ENCODE results near the gene ARID1B.
A peak's percentile ranks its signal among the peaks of the same experiment; 100 is the strongest.

ARID1B gene

DNA sequence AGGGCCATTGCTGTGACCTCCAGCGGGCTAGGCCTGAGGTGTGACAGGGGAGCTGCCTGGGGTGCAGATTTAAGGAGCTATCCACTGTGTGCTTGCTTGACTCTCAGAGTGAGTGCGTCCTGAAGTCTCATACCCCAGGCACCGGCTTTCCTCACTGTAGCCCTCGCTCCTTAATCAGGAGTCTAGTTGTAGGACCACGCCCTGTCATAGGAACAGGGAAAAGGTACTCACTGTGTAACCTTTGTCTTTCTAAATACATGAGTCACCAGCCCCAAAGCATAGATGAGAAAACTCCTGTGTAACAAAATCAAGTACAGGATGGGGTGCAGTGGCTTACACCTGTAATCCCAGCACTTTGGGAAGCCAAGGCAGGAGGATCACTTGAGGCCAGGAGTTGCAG lies 404.5 kb downstream of the ARID1B start:
- DNase-seq (ENCODE audit: low read depth in 2 of 2), result no peak

DNA sequence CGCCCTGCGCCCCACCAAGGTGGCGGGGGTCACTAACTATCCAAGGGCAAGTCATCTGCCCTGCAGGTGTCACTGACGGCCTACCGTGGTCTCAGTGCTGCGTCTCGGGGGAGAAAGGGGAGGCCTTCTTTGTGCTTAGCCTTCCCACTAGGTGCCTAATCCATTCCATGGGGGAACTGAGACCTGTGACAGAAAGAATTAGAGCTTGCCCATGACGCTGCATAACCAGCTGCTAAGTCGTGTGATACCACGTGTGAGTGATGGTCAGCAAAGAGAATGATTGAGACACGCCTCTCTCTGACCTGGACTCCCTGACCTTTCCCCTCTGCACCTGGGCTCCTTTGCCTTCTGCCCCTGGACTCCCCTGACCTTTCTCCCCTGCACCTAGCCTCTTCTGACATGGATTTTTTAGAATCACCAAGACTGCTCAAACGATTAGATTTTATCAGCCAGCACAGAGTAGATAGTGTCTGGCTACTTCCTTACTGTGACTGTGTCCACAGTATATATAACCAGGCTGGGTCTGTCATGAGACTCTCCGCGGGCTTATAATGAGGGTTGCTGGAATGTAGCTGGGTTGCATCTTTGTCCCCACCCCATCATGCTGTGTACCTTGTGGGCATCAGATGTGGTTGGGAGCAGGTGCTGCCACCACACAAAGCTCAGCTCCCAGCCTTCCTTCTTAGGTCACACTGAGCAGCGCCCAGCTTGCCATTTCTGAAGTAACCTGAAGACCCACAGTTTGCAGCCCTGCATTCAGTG lies 405.5 kb downstream of the ARID1B start:
- DNase-seq (ENCODE audit: low read depth in 2 of 2), result no peak

- peak; percentile 43 to 47 for DNase-seq (ENCODE audit: low read depth in 2 of 2)
These were observed 407.2 kb downstream of the ARID1B start for GRCh38 chr6:157184202-157185015.

- no peak for DNase-seq (ENCODE audit: low read depth in 2 of 2)
These were observed 408.0 kb downstream of the ARID1B start for GRCh38 chr6:157185171-157185570.

- DNase-seq (ENCODE audit: low read depth in 2 of 2), result no peak
These were observed 408.8 kb downstream of the ARID1B start for GRCh38 chr6:157185986-157186385.

DNA sequence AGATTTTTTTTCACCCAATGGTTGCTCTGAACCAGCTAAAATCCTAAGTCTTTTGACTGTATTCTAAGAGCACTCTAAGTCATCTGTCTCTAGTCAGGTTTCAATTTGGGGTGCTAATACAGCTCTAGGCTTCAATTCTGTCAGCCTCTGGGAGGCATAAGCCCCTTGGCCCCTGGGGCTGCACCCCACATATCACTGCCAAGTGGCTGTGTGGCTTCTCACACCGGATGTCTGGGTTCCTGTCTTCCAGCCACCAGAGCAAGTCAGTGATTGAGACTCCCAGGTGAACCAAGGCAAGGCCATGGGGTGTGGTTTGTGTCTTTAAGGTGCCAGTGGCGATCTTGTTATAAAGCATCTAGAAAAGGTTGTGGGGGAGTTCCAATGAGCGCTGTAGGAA lies 409.6 kb downstream of the ARID1B start:
- no peak for DNase-seq (ENCODE audit: low read depth in 2 of 2)

- no peak for DNase-seq (ENCODE audit: low read depth in 2 of 2)
These were observed 410.3 kb downstream of the ARID1B start for GRCh38 chr6:157187182-157188083.

- no peak for DNase-seq (ENCODE audit: low read depth in 2 of 2)
These were observed 411.0 kb downstream of the ARID1B start for GRCh38 chr6:157188213-157188612.

DNA sequence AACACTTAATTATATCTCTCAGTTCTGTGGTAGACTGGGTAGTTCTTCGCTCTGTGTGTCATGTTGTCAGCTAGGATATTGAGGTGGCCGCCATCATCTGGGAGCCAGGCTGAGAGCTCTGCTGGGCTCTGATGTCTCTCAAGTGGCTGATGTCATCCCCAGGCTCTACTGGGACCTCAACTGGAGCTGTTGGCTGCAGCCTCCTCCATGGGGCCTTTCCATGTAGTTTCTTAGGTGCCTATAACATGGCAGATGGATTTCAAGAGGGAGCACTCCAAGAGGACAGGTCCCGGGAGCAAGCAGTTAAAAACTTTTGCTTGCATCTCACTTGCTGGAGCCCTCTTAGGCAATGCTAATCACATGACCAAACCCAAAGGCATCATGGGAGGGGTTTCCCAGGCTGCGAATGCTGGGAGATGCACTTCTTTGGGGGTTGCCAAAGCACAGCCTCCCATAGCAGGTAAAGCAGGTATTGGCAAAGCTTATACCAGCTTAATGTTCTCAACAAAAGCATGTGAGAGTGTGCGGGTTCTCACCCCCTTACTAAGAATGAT lies 416.3 kb downstream of the ARID1B start:
- no peak for DNase-seq (ENCODE audit: low read depth in 2 of 2)

GRCh38 chr6:157194110-157194509 lies 416.9 kb downstream of the ARID1B start:
- no peak for DNase-seq (ENCODE audit: low read depth in 2 of 2)

DNA sequence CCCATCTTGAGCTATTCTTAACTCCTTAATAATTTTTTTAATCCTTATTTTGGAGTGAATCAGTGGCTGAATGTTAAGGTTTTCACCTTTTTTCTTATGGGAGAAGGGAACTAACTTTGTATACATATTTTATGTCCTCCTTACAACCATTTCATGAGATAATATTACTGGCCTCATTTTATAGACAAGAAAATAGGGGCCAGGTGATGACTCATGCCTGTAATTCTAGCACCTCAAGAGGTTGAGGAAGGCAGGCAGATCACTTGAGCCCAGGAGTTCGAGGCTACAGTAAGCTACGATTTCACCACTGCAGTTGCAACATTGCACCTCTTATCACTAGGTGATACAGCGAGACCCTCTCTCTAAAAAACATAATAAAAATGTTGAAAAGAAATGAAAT lies 417.5 kb downstream of the ARID1B start:
- DNase-seq (ENCODE audit: low read depth in 2 of 2), result no peak

GRCh38 chr6:157196391-157196790 lies 419.2 kb downstream of the ARID1B start:
- DNase-seq (ENCODE audit: low read depth in 2 of 2), result no peak

DNA sequence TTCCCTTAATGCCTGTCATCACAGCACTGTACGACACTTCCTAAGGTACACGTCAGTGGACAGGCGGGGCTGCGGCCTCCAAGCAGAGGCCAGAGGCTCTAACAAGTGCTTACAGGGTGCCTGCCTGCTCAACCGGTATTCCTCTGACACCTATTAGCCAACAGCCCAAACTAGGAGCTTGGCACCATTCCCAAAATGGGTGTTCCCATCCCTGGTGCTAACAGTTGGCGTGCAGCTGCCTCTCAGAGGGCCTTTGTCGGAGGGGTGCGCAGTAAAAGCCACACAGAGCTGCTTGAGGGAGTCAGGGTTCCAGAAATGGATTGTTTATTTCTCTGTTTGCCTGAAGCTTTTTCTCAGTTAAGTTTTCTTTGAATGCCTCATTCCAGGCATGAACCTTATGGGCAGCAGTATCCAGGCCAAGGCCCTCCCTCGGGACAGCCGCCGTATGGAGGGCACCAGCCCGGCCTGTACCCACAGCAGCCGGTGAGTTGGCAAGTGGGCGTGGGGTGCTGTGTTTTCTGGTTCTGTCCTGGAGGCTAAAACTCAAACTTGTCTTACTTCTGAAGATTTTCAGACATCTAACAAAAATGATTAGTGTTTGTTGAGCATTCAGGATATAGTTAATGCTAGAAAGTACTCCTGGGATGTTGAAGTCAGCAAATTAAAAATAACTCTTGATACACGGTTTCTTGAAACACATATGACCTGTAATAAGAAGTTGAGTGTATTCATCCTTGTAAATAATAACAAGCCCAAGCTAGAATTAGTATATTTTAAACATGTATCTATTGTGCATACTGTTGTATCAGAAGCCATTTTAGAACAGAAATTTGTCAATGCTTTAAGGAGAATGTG lies 421.5 kb downstream of the ARID1B start:
- DNase-seq (ENCODE audit: low read depth in 2 of 2), result no peak

DNA sequence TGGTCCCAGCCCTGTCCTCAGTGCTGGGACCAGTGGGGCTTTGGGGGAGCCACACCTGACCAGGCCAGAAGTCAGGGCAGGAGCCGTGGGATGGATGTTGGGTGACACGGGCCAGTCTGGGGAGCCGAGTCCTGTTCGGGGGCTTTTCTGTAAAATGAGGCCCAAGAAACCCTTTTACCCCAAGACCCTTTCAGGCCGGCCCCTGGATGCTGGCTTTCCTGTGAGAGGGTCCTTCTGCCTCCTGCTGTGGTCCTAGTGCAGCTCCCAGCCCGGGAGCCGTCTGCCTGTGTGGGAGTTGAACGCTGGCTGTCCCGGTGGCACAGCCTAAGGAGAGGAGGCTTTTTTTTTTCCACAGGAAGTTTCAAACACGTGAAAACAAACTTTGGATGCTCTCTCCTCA lies 422.9 kb downstream of the ARID1B start:
- no peak for DNase-seq (ENCODE audit: low read depth in 2 of 2)

GRCh38 chr6:157200611-157201010 lies 423.4 kb downstream of the ARID1B start:
- no peak for DNase-seq (ENCODE audit: low read depth in 2 of 2)

DNA sequence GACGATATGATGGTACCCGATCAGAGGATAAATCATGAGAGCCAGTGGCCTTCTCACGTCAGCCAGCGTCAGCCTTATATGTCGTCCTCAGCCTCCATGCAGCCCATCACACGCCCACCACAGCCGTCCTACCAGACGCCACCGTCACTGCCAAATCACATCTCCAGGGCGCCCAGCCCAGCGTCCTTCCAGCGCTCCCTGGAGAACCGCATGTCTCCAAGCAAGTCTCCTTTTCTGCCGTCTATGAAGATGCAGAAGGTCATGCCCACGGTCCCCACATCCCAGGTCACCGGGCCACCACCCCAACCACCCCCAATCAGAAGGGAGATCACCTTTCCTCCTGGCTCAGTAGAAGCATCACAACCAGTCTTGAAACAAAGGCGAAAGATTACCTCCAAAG lies 423.9 kb downstream of the ARID1B start:
- no peak for DNase-seq (ENCODE audit: low read depth in 2 of 2)

DNA sequence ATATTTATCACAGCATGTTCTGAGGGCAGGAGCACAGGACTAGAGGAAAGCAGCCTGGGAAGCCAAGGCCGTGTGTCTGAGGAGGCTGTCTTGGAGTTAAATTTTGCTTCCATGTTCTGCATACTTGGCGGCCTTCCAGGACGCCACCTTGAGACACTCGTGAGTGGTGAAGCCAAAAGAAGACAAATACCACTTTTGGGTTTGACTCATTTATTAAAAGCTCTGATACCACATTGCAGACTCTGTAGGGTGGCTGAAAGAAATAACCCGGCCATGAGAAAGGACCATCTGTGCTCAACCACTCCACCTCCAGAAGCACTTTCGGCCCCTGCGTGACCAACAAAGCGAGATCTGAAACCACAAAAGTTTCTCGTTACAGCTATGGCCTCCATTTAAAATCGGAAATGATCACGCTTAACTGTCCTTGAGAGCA lies 426.1 kb downstream of the ARID1B start:
- DNase-seq (ENCODE audit: low read depth in 2 of 2), result no peak

DNA sequence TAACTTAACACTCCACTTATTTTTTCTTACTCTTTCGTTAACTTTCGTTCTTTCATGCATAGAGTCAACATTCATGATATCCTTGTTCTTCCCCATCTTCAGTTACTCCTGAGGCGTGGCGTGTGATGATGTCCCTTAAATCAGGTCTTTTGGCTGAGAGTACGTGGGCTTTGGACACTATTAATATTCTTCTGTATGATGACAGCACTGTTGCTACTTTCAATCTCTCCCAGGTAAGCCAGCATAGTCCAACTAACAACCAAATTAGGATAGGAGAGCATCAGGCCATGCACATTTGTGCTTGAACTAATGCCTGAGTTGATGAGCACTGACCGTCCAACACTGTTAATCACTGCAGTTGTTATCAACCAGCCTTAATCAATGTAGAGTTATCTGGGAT lies 426.6 kb downstream of the ARID1B start:
- DNase-seq (ENCODE audit: low read depth in 2 of 2), result no peak

GRCh38 chr6:157205473-157206358 lies 428.5 kb downstream of the ARID1B start:
- no peak for DNase-seq (ENCODE audit: low read depth in 2 of 2)

DNA sequence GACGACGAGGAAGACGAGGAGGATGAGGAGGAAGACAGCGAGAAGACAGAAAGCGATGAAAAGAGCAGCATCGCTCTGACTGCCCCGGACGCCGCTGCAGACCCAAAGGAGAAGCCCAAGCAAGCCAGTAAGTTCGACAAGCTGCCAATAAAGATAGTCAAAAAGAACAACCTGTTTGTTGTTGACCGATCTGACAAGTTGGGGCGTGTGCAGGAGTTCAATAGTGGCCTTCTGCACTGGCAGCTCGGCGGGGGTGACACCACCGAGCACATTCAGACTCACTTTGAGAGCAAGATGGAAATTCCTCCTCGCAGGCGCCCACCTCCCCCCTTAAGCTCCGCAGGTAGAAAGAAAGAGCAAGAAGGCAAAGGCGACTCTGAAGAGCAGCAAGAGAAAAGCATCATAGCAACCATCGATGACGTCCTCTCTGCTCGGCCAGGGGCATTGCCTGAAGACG lies 429.2 kb downstream of the ARID1B start:
- no peak for DNase-seq (ENCODE audit: low read depth in 2 of 2)

Data from stimulated activated CD4-positive, alpha-beta T cell treated with anti-CD3 and anti-CD28 coated beads, Interleukin-4, amount 100 ng/mL, for 48 hours (primary cell).